Jurkat, Clone E6-1 (cell line): Measurements from ENCODE around the gene EGFLAM.

ENCODE experiments used
- DNase-seq: peaks from one replicate; pipeline ENCODE4 v3.0.0-alpha.2; 2011; ENCODE audit warnings: low read depth, low spot score
- H3K4me3 ChIP-seq: 2 replicates; pipeline ENCODE4 v1.5.1; 2011; ENCODE audit warnings: mild to moderate bottlenecking, low read length, control low read depth, moderate library complexity

EGFLAM gene

DNA sequence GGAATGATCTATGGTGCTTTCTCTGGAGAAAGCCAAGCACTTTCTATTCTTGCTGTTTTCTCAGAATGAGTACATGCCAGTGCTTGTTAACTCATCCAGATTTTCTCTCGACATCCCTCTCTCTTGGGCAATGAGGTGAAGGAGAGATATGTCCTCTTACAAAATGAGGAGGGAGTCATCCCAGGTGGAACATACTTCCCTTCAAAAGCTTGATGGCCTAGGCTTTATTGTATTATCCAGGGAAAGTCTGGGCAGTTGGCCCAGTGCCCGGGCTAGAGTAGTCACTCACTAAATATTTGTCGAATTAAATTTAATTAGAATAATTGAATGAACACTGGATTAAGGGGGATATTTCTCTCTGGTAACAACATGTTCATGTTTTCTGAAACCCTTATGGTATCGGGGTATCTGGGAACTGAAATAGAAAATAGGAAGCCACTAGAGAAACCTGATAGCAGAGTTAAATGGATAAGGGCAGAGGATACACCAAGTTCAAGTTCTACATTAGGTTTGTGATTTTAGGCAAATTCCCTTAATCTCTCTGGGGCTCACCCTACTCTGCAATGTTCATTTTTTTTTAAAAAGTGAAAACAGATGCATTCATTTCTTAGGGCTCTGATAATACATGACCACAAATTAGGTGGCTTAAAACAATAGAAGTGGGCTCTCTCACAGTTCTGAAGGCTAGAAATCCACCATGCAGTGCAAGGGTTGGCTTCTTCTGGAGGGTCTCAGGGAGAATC, 198.5 kb downstream of the EGFLAM start:
- DNase-seq: no peak
- no peak overlapping the region for H3K4me3 ChIP-seq

- no peak for DNase-seq
- H3K4me3 ChIP-seq: no peak overlapping the region
Observed at GRCh38 chr5:38458174-38458573, 199.8 kb downstream of the EGFLAM start.

GRCh38 chr5:38462976-38463633, 204.7 kb downstream of the EGFLAM start:
- no peak overlapping the region for H3K4me3 ChIP-seq
- no peak for DNase-seq

DNA sequence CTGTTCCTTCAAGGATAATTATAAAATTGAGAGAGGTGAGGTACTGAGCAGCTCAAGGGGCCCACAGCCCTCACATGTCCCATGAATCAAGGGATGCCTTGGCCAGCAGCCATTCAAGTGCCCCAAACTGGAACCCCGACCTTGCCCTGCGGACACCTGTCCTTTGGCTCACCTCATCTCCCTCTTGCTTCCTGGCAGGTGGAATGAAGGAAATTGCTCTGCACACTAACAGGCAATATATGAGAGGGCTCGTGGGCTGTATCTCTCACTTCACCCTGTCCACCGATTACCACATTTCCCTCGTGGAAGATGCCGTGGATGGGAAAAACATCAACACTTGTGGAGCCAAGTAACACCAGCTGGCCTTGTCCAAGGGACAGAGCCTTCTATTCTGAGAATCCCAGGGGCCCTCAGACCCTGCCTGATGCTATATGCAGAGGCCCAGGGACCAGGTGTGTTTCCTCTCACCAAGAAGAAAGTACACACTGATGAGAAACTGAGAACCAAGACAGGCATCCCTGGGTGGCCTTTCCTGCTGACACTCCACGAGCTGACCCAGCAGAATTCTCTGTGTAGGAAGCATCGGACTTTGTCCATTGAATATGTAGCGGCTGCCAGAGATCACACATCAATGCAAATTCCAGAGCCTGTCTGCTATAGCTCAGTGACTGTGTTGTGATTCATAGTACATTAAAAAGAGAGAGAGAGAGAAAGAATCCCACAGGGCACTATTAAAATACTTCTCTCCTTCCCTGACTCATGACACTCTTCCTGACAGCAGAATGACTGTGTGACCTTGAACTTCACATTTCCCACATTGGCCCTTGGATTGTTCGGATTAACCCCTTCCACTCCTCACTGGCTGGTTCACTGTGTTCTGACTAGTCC, 205.5 kb downstream of the EGFLAM start:
- H3K4me3 ChIP-seq: no peak overlapping the region
- no peak for DNase-seq

DNA sequence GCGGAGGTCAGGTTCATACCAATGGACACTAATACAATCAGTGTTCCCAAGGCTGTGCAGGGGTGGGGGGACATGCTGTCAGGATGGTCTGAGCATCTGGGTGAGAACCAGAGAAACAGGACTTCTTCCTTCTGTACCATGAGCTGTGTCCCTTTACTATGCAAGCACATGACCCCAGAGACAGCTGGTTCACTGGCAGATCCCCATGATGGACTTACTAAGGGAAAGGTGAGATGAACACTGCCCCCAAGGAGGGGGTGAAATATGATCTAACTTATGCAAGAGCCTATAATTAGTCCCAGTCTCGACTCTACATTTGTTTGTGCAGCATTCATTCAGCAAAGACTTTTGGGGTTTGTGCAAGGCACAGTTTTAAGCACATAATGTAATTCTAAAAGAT, 206.7 kb downstream of the EGFLAM start:
- no peak overlapping the region for H3K4me3 ChIP-seq
- DNase-seq: no peak

DNA sequence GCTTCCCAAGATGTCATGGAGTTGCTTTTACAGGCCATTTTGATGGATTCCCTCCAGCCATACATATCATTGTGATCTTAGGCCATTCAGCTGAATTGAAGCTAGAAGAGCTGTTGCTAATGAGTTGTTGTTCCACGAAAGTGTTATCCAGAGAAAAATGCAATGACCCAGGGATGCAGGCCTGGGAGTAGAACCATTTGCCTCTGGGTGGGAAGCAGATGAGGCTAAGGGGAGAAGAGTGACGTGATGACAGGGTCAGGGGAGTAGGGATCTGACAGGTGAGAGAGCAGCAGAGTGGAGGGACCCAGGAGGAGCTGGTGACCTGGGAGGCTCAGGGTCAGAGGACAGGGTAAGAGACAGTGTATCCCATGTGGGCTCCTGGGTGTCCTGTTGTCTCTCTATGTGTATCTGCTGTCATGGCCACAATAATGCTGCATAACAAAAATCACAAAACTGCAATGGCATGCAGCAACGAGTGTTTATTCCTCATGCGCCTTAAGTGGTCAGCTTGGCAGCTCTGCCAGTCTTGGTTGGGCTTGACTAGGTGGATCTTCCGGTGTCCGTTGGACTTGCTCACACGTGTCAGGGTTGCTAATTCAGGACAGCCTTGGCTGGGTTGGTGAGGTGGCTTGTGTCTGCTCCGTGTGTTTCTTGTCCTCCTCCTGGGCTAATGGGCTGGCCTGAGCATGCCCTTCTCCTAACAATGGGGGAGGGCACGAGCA, 207.5 kb downstream of the EGFLAM start:
- no peak for DNase-seq
- no peak overlapping the region for H3K4me3 ChIP-seq

GRCh38 chr5:38466424-38467189, 208.2 kb downstream of the EGFLAM start:
- no peak for DNase-seq
- H3K4me3 ChIP-seq: no peak overlapping the region

GRCh38 chr5:38467353-38468040, 209.1 kb downstream of the EGFLAM start:
- H3K4me3 ChIP-seq: no peak overlapping the region
- no peak for DNase-seq

DNA sequence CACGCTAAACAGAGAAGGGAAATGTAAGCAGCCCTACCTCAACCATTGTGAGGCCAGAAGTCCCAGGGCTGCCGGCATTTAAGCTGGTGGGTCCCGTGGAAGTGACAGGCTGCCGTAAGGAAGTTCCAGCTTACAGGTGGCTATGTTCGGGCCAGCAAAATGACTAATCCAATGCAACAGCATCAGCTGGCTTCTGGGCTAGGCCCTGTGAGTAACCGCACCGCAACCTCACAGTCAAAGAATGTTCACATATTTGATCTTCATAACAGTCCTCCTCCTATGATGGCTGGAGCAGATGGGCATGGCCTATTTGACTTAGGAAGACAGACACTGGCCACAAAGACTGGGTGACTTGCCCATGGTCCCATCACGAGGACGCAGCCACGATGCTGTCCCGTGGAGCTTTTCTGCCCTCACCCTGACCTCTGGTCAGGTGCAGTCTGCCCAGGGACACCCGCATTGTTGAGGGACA, 209.9 kb downstream of the EGFLAM start:
- no peak for DNase-seq
- H3K4me3 ChIP-seq: no peak overlapping the region

DNA sequence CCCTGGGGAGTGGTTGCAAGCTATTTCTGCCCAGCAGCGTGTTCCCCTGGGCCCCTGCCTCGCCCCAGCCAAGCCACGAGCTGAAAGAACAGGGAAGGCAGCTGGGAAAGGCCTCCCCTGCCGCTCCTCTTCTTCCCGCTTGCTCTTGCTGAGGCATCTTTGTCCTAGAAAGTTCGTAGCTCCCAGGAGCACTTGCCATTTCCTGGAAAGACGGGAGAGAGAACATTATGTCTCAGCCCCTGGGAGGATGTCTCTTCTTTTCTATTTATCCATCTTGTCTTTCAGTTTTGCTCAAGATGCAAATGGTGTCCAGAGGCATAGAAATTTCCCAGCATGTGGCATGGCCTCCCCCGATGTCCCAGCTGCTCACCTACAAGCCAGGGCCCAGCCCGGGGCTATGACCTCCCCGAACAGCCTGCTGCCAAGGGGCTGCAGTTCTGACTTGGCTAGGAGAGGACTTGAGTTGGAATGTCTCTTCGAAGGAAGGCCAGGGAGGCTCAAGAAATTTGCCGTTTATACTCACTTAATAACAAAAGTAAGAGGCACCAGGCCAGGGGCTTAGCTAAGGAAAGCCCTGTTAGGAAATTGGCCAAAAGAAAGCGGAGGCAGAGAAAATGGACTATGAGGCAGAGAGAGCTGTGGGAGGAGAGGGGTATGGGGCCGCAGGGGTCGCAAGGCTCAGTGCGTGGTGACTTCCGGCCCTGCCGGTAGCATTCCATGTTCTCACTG, 210.8 kb downstream of the EGFLAM start:
- no peak overlapping the region for H3K4me3 ChIP-seq
- no peak for DNase-seq

- no peak for DNase-seq
- no peak overlapping the region for H3K4me3 ChIP-seq
Observed at GRCh38 chr5:38469707-38470267, 211.4 kb downstream of the EGFLAM start.

GRCh38 chr5:38471709-38472108, 213.3 kb downstream of the EGFLAM start:
- no peak for DNase-seq
- no peak overlapping the region for H3K4me3 ChIP-seq

GRCh38 chr5:38472541-38472940, 214.2 kb downstream of the EGFLAM start:
- no peak for DNase-seq
- no peak overlapping the region for H3K4me3 ChIP-seq

DNA sequence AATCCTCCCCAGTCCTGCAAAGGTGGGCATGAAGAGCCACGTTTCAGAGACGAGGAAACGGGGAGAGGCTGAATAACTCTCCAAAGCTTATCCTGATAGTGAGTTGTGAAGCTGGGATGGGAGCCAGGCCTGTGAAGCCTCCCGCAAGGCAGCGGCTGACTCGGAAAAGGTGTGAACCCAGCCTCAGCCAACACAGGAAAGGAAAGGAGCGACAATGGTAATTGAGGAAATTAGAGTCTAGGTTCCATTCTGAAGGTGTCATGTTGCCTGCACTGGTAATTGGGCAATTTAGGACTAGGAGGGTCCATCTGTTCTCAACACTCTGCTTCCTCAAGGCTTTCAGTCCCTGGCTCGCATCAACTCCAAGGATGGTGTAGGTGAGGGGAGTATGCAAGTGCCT, 214.6 kb downstream of the EGFLAM start:
- no peak overlapping the region for H3K4me3 ChIP-seq
- no peak for DNase-seq

DNA sequence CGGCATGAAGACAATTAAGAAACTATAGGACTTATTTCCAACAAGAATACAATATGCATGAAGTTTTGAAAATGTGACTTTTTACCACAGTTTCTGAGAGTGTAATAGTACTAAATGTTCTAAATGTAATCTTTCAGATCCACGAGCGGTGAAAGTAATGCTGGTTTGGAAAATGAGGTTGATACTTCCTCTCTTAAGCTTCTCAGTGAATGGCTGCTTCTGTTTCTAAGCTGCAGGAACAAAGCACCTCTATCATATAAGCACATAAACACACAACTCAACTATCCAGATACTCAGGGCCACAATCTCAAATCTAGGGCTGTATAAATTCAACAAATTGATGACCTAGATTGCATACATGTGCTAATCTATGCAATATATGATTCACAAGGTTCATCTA, 219.8 kb downstream of the EGFLAM start:
- H3K4me3 ChIP-seq: no peak overlapping the region
- DNase-seq: no peak

DNA sequence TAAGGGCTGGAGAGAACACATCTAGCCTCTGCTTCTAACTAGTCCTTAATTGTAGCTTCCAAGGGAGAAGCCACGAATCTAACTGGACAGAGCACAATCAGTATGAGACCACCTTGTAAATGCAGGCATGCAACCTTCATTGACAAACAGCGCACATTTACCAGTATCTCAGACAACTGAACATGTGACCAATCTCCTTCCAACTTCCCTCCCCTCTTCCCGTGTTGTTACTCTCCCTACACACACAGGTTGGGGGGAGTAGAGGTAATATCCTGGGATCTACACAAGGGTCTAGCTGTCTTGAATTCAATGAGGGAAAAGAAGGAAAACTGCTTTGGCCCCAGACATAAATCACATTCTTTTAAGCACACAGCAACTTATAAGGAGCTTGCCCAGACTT, 220.5 kb downstream of the EGFLAM start:
- no peak for DNase-seq
- H3K4me3 ChIP-seq: no peak overlapping the region

- no peak overlapping the region for H3K4me3 ChIP-seq
- no peak for DNase-seq
Observed at GRCh38 chr5:38479315-38479904, 221.1 kb downstream of the EGFLAM start.
